ENCODE results near the gene PCDHA12.

- TF ChIP-seq, protein P1, sequence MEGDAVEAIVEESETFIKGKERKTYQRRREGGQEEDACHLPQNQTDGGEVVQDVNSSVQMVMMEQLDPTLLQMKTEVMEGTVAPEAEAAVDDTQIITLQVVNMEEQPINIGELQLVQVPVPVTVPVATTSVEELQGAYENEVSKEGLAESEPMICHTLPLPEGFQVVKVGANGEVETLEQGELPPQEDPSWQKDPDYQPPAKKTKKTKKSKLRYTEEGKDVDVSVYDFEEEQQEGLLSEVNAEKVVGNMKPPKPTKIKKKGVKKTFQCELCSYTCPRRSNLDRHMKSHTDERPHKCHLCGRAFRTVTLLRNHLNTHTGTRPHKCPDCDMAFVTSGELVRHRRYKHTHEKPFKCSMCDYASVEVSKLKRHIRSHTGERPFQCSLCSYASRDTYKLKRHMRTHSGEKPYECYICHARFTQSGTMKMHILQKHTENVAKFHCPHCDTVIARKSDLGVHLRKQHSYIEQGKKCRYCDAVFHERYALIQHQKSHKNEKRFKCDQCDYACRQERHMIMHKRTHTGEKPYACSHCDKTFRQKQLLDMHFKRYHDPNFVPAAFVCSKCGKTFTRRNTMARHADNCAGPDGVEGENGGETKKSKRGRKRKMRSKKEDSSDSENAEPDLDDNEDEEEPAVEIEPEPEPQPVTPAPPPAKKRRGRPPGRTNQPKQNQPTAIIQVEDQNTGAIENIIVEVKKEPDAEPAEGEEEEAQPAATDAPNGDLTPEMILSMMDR (conservative IDR thresholded peaks at IDR 0.05 in 1 of 2, IDR thresholded peaks at IDR 0.05 in 1 of 2; ENCODE audit: extremely low read depth in 1 of 2, insufficient read depth in 1 of 2, low read depth in 1 of 2, low read length in 2 of 2): no peak
- TF ChIP-seq EZH2 (IDR thresholded peaks at IDR 0.05; ENCODE audit: borderline replicate concordance, low read length): no peak
Measured at GRCh38 chr5:140877262-140877581, 2.1 kb downstream of the PCDHA12 start.
